Esophagus muscularis mucosa (tissue), 4 donors: ENCODE data around the gene VPS35L. TPM values are rescaled to one million over a fixed set of nuclear protein-coding genes. Genes with fewer than 3 reads are reported as not detected.
"Not testable (repeated sequence)": the region's sequence is repeated elsewhere in the genome, so short reads cannot be mapped to it uniquely, and the experiment has no call there.

Experiments used
- DNase-seq: peaks from one replicate; pipeline ENCODE4 v3.0.0-alpha.2; 2017; ENCODE audit errors: extremely low spot score
- H3K27ac ChIP-seq, 4 donors: fragments of 200-600 bp; sonication (generic); replicated peaks in 1 of 4; 1 replicate in 3 of 4; 2 replicates in 1 of 4; pipeline ENCODE4 v1.5.1; 2016 to 2019; ENCODE audit warnings: mild to moderate bottlenecking in 1 of 4
- H3K27me3 ChIP-seq, 4 donors: fragments of 200-600 bp; sonication (generic); one replicate each; pipeline versions ENCODE4 v1.5.1 to v1.6.0; 2016 to 2019
- H3K36me3 ChIP-seq, 4 donors: fragments of 200-600 bp; sonication (generic); one replicate each; pipeline ENCODE4 v1.5.1; 2016 to 2019
- H3K4me1 ChIP-seq, 4 donors: fragments of 200-600 bp; sonication (generic); one replicate each; pipeline ENCODE4 v1.5.1; 2016 to 2019
- H3K4me3 ChIP-seq, 4 donors: fragments of 200-600 bp; sonication (generic); 1 replicate in 2 of 4; 2 replicates in 2 of 4; pipeline ENCODE4 v1.5.1; 2016 to 2019; ENCODE audit warnings: mild to moderate bottlenecking in 4 of 4, moderate library complexity in 1 of 4
- H3K9me3 ChIP-seq, 4 donors: fragments of 200-600 bp; sonication (generic); 1 replicate in 3 of 4; 2 replicates in 1 of 4; pipeline ENCODE4 v1.5.1; 2016 to 2019
- CTCF ChIP-seq, 3 experiments: fragments of 200-600 bp in 2 of 3; fragments of 450-650 bp in 1 of 3; sonication (generic) in 2 of 3; IDR thresholded peaks; one replicate each; pipeline ENCODE4 v1.5.1; 2017 to 2019; ENCODE audit warnings: antibody characterized with exemption in 3 of 3, mild to moderate bottlenecking in 2 of 3, moderate library complexity in 1 of 3
- EP300 ChIP-seq: sonication (generic); formaldehyde crosslinking; IDR thresholded peaks from one replicate; pipeline ENCODE4 v1.6.1; 2017; ENCODE audit warnings: antibody characterized with exemption
- POLR2A ChIP-seq: fragments of 450-650 bp; IDR thresholded peaks from one replicate; pipeline ENCODE4 v1.6.1; 2017; ENCODE audit warnings: antibody characterized with exemption, moderate library complexity, mild to moderate bottlenecking, low read depth
- POLR2AphosphoS5 ChIP-seq, 2 donors: sonication (generic); formaldehyde crosslinking; IDR thresholded peaks; one replicate each; pipeline ENCODE4 v1.6.1; 2017; ENCODE audit warnings: antibody characterized with exemption in 2 of 2
- WGBS: methylation state at CpG from one replicate; pipeline ENCODE4 v1.1.5; 2018; 5-methylcytosine and 5-hydroxymethylcytosine counted together
- intact Hi-C: fragments of 100-400 bp; cut with DNase I; formaldehyde crosslinking; loops from one replicate; pipeline ENCODE4 v1.15.1; 2023
- total RNA-seq, 4 donors: library from RNA; depleted of rRNA; stranded (reverse); fragments of >200 nt; gene quantifications; one replicate each; pipeline versions ENCODE4 v1.1.0 to v1.2.1, GENCODE V29; 2016

Gene VPS35L
- total RNA-seq, 4 donors from 2014 or later, result 35.5 to 47.0 (median 38.1) TPM

GRCh38 chr16:19542138-19542821 is 13.2 kb upstream of the VPS35L start:
- TF ChIP-seq POLR2A (no peak), EP300 (no peak), CTCF (IDR thresholded peaks at IDR 0.05) (no peak)
- peaks cover 32 to 82% (median 62%) of the 10 kb centered on the region in 4 donors for H3K36me3 ChIP-seq
- H3K4me1 ChIP-seq, result peaks cover 0 to 4% (median 0%) of the 10 kb centered on the region in 4 donors
- no peak overlapping the region for H3K4me3 ChIP-seq
- intact Hi-C loops, result no loop called here
- no peaks in the 10 kb centered on the region for H3K27me3 ChIP-seq
- DNase-seq, result no peak
- H3K27ac ChIP-seq, result no peak overlapping the region
- WGBS, result 47% methylated on average over 3 of the region's 3 CpGs
- no peaks in the 10 kb centered on the region for H3K9me3 ChIP-seq

DNA sequence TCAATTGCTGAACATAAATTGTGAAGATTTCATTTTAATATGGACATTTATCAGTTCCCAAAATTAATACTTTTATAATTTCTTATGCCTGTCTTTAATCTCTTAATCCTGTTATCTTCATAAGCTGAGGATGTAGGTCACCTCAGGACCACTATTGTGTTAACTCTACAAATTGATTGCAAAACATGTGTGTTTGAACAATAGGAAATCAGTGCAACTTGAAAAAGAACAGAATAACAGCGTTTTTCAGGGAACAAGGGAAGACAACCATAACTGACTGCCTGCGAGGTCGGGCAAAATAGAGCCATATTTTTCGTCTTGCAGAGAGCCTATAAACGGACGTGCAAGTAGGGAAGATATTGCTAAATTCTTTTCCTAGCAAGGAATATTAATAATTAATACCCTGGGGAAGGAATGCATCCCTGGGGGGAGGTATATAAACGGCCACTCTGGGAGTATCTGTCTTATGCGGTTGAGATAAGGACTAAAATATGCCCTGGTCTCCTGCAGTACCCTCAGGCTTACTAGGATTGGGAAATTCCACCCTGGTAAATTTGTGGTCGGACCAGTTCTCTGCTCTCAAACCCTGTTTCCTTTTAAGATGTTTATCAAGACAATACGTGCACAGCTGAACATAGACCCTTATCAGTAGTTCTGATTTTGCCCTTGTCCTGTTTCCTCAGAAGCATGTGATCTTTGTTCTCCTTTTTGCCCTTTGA is 12.1 kb upstream of the VPS35L start:
- intact Hi-C loops, result not testable (repeated sequence)

GRCh38 chr16:19548144-19548543 is 7.4 kb upstream of the VPS35L start:
- 99% methylated on average over 3 of the region's 3 CpGs for WGBS
- H3K9me3 ChIP-seq, result no peaks in the 10 kb centered on the region
- no peak for DNase-seq
- no peak overlapping the region for H3K27ac ChIP-seq
- no peaks in the 10 kb centered on the region for H3K4me1 ChIP-seq
- H3K36me3 ChIP-seq, result peaks cover 25 to 85% (median 56%) of the 10 kb centered on the region in 4 donors
- intact Hi-C loops, result no loop called here
- no peaks in the 10 kb centered on the region for H3K27me3 ChIP-seq
- TF ChIP-seq CTCF (IDR thresholded peaks at IDR 0.05), result no peak
- TF ChIP-seq POLR2AphosphoS5 (IDR thresholded peaks at IDR 0.05), result no peak
- no peak for TF ChIP-seq POLR2A
- no peak for TF ChIP-seq EP300
- H3K4me3 ChIP-seq, result no peak overlapping the region

More for the DNA sequence above, 12.1 kb upstream of the VPS35L start:
- not testable (repeated sequence) for H3K4me1 ChIP-seq, H3K9me3 ChIP-seq, DNase-seq, H3K4me3 ChIP-seq, H3K27me3 ChIP-seq, H3K27ac ChIP-seq
- H3K36me3 ChIP-seq, result peaks cover 34 to 86% (median 65%) of the 10 kb centered on the region in 4 donors
- WGBS, result 83% methylated on average over 10 of the region's 10 CpGs

DNA sequence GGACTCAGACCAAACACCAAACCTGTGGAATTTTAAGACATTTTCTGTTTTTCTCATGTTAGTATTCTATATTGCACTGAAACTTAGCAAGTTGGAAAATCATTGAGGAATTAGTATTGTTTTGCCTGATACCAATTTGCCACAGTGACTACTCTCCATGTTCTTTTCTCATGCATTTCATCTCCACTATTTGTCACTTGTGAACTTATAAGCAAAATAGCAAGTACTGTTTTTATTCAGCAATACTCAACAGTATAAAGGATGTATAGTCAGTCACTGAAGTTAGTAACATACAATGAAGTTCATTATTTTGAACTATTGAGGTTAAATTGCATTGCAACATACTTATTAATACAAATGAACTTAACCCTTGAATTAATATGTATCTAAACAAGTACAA is 5.8 kb upstream of the VPS35L start:
- DNase-seq, result no peak
- H3K9me3 ChIP-seq, result no peaks in the 10 kb centered on the region
- peaks cover 11 to 76% (median 42%) of the 10 kb centered on the region in 4 donors for H3K36me3 ChIP-seq
- no peak for TF ChIP-seq EP300
- TF ChIP-seq POLR2AphosphoS5 (IDR thresholded peaks at IDR 0.05), result no peak
- no peak for TF ChIP-seq POLR2A
- no peak for TF ChIP-seq CTCF (IDR thresholded peaks at IDR 0.05)
- no peak overlapping the region for H3K27ac ChIP-seq
- H3K4me3 ChIP-seq, result no peak overlapping the region
- H3K27me3 ChIP-seq, result no peaks in the 10 kb centered on the region
- H3K4me1 ChIP-seq, result peaks cover 0 to 7% (median 5%) of the 10 kb centered on the region in 4 donors
- intact Hi-C loops, result loop anchor here (10.0 kb wide), 1 partner anchor 165 kb away; the partner anchor contains the start of genes IQCK and KNOP1

DNA sequence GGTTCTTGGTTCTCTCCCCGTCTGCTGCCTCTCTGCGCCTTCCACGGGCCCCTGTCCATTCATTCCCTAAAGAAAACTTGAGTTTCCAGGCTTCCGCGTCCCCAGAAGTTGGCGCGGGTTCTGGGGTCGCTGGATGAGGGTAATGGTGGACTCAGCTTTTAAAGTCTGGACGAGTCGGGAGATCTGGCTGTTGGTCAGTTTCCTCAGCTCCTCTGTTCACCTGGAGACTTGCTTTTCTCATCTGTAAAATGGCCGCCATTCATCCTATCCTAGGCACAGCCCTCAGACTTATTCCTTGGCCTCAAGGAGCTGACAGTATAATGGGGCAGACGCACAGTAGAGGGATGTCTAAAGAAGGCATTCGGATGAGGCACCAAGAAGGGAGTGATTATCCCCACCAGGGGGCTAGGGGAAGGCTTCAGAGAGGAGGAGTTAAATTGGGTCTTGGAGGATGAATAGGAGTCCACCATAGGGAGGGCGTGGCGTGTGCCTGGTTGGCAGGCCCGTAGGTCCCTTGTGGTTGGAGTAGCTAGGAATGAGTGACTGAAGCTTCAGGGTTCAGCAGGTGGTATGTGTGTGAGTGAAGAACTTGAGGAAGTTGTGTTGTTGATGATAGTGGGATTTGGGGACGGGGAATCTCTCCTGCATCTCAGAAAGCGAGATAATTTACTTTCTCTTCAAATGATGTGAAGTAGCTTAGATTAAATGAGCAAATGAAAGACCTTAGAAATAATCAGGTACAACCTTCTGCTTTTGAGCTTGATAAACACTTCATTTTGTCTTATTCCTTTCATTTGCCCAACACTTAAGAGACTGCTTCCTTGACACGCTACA is 652 bp downstream of the VPS35L start:
- intact Hi-C loops, result loop anchor here (5.0 to 10.0 kb wide), 2 partner anchors 36 to 159 kb away; partner anchors contain the start of genes IQCK and KNOP1
- 32% methylated on average over 19 of the region's 19 CpGs for WGBS
- Histone ChIP-seq H3K9me3 (no peaks in the 10 kb centered on the region), H3K36me3 (peaks cover 0 to 17% (median 4%) of the 10 kb centered on the region in 4 donors), H3K27me3 (no peaks in the 10 kb centered on the region), H3K4me1 (peaks cover 5 to 32% (median 23%) of the 10 kb centered on the region in 4 donors), H3K27ac (peak overlapping the region; percentile 86 to 89 (median 88)), H3K4me3 (peak overlapping the region; percentile 78 to 93 (median 90))
- DNase-seq, result no peak
- TF ChIP-seq EP300, result no peak
- TF ChIP-seq CTCF (IDR thresholded peaks at IDR 0.05), result no peak
- no peak for TF ChIP-seq POLR2AphosphoS5 (IDR thresholded peaks at IDR 0.05)
- no peak for TF ChIP-seq POLR2A
